GM12891 (cell line): Measurements from ENCODE around the gene CLDN20.
"Not testable (repeated sequence)": the region's sequence is repeated elsewhere in the genome, so short reads cannot be mapped to it uniquely, and the experiment has no call there.

Source experiments
- DNase-seq: peaks from one replicate; pipeline ENCODE4 v3.0.0; 2011; ENCODE audit warnings: low spot score; ENCODE audit not compliant: insufficient read length
- FAIRE-seq: peaks from 2 replicates; lab custom pipeline; 2011; peaks lifted over from hg19 to GRCh38; lab: Jason Lieb, UNC
- PAX5 ChIP-seq: IDR thresholded peaks from 2 replicates; pipeline ENCODE4 v1.6.1; 2011; ENCODE audit warnings: low read length, moderate library complexity, mild to moderate bottlenecking; ENCODE audit not compliant: insufficient read depth, severe bottlenecking
- POLR2A ChIP-seq: IDR thresholded peaks from 2 replicates; pipeline ENCODE4 v1.6.1; 2011; ENCODE audit warnings: low read depth, low read length, control low read depth
- POLR2AphosphoS5 ChIP-seq: IDR thresholded peaks from 2 replicates; pipeline ENCODE4 v1.6.1; 2011; ENCODE audit warnings: low read depth, low read length, control low read depth
- POU2F2 ChIP-seq: IDR thresholded peaks from 2 replicates; pipeline ENCODE4 v1.6.1; 2011; ENCODE audit warnings: low read depth, mild to moderate bottlenecking, control low read depth, low read length, moderate library complexity
- SPI1 ChIP-seq: IDR thresholded peaks from 2 replicates; pipeline ENCODE4 v1.6.1; 2011; ENCODE audit warnings: low read depth, low read length, control low read depth
- TAF1 ChIP-seq: IDR thresholded peaks from 2 replicates; pipeline ENCODE4 v1.6.1; 2011; ENCODE audit warnings: low read depth, low read length, control low read depth

CLDN20 gene

DNA sequence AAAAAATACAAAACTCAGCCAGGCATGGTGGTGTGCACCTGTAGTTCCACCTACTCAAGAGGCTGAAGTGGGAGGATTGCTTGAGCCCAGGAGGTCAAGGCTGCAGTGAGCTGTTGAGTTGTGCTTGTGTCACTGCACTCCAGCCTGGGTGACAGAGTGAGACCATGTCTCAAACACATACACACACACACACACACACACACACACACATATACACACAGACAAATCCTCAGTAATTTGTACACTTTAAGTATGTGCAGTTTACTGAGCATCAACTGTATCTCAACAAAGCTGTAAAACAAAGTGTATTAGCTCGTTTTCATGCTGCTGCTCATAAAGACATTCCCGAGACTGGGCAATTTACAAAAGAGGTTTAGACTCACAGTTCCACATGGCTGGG, 43.1 kb downstream of the CLDN20 start:
- FAIRE-seq, result no peak
- DNase-seq, result no peak
- no peak for TF ChIP-seq POLR2A

DNA sequence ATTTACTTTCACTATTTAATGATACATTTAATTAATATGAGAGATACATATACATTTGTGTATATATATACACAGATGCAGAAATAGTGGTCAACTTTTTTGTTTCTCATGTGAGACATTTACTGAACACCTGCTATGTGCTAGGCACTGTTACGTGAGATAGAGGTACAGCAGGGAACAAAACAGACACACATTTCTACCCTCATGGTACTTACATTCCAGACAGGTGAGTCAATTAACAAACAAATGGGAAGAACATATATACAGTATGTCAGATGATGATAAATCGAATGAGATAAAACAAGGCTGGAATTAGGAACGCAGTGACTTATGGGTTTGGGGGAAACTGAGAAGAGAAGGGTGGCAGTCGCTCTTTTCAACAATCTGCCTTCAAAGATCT, 45.3 kb downstream of the CLDN20 start:
- no peak for TF ChIP-seq POLR2AphosphoS5
- no peak for TF ChIP-seq POU2F2
- TF ChIP-seq SPI1, result no peak
- no peak for TF ChIP-seq TAF1
- no peak for TF ChIP-seq PAX5
- TF ChIP-seq POLR2A, result no peak
- FAIRE-seq (no peak), DNase-seq (no peak)

DNA sequence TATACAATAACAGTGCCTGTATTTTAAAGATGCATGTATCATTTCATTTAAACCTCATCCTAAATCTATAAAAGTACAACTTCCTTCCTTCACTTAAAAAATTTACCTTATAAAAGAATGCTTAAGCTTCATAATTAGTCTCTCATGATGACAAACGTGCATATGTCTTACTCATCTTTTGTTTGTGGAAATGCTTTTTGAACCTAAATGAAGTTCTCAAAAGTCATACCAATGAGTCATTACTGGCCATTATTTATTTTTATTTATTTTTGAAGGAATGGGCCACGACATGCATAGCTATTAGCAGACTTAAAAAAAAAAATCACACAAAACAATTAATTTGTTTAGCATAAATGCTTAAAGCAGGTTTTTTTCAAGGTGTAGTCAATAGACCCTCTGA, 46.8 kb downstream of the CLDN20 start:
- no peak for DNase-seq
- FAIRE-seq, result no peak
- TF ChIP-seq TAF1 (no peak), PAX5 (no peak), SPI1 (no peak), POU2F2 (no peak), POLR2A (no peak), POLR2AphosphoS5 (no peak)

DNA sequence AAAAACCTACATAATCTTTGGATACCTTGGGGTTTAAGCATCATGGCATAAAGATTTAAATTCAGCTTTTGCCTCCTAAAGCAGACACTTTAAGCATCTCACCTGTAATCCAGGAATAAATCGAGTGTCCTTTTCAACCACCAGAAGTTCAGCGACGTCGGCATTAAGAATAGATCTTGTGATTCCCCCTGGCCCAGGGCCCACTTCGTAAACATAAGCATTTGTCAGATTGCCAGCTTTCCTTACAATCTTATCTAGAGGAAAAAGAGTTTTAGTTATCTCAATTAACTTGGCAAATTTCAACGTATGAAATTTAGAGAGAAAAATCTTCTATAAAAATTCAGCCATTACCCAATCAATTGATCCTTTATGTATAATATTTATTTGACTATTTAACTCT, 47.3 kb downstream of the CLDN20 start:
- FAIRE-seq (no peak), DNase-seq (no peak)
- TF ChIP-seq SPI1 (no peak), POLR2AphosphoS5 (no peak), TAF1 (no peak), POLR2A (no peak), POU2F2 (no peak), PAX5 (no peak)

DNA sequence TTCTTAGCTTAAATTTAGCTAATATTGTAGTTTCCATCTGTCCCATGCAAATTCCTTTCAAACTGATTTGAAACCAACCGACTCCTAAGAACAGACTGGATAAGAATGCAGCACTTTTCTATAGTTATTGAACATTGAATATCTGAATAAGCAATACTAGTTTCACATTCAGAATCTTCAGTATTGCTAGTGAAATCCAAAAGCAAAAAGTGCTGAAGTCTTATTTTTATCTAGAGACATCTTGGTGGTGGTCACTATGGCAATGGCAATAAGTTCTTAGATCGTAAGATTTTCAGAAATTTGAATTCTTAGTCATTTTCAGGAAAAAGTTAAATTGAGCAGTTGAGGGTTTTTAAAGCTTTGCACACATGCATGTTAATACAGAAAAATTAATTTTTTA, 47.8 kb downstream of the CLDN20 start:
- TF ChIP-seq PAX5 (no peak), POLR2A (no peak), POLR2AphosphoS5 (no peak), SPI1 (no peak), TAF1 (no peak), POU2F2 (no peak)
- DNase-seq (no peak), FAIRE-seq (no peak)

DNA sequence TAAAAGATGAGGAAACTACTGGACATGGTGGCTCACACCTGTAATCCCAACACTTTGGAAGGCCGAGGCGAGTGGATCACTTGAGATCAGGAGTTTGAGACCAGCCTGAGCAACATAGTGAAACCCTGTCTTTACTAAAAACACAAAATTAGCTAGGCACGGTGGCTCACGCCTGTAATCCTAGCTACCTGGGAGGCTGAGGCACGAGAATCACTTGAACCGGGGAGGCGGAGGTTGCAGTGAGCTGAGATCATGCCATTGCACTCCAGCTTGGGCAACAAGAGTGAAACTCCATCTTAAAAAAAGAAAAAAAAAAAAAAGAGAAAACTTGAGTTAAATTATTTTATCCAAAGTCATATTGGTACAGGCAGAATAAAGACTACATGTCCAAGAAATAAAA, 49.1 kb downstream of the CLDN20 start:
- not testable (repeated sequence) for FAIRE-seq, DNase-seq

DNA sequence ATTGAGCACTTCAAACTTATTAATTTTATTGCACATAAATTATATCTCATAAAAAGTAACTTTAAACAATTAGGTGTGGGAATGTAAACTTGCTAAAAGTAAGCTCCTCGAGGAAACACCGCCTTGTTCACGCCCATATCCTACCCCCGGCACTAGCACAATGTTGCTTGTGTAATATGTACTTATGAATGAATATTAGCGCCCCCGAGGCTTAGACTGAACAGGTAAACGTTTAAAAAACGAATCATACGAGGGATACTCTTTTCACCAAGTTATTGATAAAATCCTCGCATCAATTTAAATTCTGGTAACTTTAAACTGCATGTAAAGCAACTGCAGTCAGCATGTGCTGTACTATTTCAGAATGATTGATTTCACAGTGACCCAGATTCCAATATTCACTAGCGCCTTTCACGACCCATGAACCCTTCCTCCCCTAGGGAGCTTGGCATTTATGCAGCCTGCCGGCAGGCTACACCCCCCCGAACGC, 49.8 kb downstream of the CLDN20 start:
- no peak for TF ChIP-seq SPI1
- TF ChIP-seq POLR2A, result no peak
- no peak for TF ChIP-seq POLR2AphosphoS5
- TF ChIP-seq TAF1, result no peak
- TF ChIP-seq POU2F2, result no peak
- no peak for TF ChIP-seq PAX5
- FAIRE-seq, result no peak
- DNase-seq, result no peak

DNA sequence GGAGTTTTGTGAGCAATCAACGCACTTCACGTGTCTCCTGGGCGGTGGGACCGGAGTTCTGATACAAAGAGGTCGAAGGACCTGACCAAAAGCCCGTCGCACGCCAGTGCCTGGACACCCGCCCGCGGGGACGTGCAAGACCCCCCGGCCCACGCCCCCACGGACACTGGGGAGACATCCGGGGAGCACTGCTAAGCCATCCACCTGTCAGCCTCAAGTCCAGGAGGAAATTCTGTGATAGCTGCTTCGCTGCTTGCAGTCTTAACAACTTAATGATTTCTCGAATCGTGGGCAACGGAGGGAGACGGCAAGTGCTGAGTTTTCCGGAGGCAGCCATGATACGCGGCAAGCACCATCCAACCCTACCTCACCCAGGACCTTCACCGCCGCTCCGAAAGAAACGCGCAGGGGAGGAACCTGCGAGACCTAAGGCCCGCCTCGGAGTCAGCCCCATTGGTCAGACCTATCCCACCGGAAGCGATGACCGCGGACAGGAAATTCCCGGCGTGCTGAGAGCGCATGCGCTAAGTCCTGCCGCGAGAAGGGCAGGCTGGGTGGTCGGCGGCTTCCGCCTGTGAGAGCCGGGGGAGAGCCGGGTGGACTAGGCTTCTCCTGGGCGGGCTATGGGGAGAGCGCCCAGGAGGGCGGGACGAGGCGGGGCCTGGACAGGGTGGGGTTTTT, 50.4 kb downstream of the CLDN20 start, which contains the start of gene TFB1M:
TSS of gene TFB1M (minus strand) at position 393 of the 681 bp plus-strand sequence. CDS start at position 337, 56 bp downstream.
- DNase-seq, result peak; percentile 71
- TF ChIP-seq SPI1 (peak; percentile 48), POLR2A (peak; percentile 92), TAF1 (peak; percentile 86), POLR2AphosphoS5 (peak; percentile 96), POU2F2 (no peak), PAX5 (no peak)
- peak; percentile 100 for FAIRE-seq

DNA sequence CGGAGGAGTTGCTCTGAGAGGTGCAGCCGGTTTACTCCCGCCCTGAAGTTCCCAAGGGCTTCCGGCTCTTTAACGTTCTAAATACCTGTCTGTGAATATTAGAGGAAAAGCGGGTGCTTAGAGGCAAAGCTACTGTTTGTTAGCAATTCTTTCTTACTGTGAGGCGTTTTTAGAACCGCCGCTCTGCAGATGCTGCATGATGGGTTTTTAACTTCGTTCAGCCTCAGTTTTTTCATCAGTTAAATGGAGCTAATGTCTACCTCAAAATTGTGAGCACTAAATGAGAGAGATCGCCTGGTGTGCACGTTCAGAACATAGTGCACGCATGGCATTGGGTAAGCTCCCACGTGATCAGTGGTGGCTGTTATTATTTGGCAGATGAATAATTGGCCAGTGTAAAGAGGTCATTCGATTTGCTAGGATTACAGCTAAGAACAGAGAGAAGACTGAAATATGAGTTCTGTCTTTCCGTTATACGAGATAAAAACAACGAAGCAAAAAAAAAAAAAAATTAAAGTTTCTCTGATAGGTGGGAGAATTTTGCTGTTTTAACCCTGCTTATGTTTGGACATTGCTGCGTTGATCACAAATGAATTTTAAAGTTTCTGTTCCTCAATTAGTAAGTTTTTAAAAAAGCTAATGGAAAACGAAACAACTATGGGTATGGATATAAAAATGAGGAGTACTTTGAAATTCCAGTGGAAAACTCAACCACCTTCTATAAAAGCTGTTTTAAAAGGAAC, 51.1 kb downstream of the CLDN20 start:
- DNase-seq, result peak; percentile 12
- no peak for FAIRE-seq
- no peak for TF ChIP-seq PAX5
- TF ChIP-seq POU2F2, result 0 out of 2 replicates have a peak, but pooled peaks have one; percentile 16
- peak; percentile 56; the same call in 1 of the 2 replicates for TF ChIP-seq TAF1
- TF ChIP-seq POLR2AphosphoS5, result peak; percentile 9; the same call in 1 of the 2 replicates
- TF ChIP-seq POLR2A, result no peak; the same call in 1 of the 2 replicates
- peak; percentile 76 for TF ChIP-seq SPI1

DNA sequence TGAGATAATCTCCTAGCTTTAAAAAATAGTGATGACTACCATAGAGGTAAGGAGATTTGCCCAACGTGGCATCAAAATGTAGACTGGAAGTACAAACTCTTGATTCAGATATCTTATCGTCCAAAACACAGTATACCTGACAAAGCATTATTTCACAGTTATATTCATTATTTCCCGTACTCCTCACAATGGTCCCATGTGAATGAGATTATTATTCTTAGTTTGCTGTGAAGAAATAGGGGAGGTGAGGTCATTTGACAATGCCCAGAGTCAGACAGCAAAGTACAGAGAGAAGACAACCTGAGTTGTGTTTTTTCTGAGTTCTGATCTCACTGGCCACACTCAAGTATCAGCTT, 51.7 kb downstream of the CLDN20 start:
- DNase-seq (no peak), FAIRE-seq (peak; percentile 59)
- no peak for TF ChIP-seq POLR2A
- no peak for TF ChIP-seq TAF1

DNA sequence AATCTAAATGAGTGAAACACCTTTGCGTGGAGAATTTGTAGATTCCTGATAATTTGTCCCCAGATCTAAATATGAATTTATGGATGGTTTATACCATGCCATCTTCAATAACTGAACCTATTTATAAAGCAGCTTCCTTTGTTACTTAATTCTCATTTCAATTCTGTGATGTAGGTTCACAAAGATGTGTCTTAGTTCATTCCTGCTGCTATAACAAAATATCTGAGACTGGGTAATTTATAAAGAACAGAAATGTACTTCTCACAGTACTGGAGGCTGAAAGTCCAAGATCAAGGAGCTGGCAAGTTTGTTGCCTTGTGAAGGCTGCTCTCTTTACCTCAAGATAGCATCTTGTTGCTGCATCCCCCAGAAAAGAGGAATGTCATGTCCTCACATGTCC, 52.6 kb downstream of the CLDN20 start:
- FAIRE-seq (no peak), DNase-seq (no peak)
- TF ChIP-seq TAF1 (no peak), POLR2AphosphoS5 (no peak), POU2F2 (no peak), POLR2A (no peak), PAX5 (no peak), SPI1 (no peak)
